HG03066 (cell line): Measurements from ENCODE around the gene SPNS1.
A peak's percentile ranks its signal among the peaks of the same experiment; 100 is the strongest.
"Not testable (repeated sequence)": the region's sequence is repeated elsewhere in the genome, so short reads cannot be mapped to it uniquely, and the experiment has no call there.

Experiments used
- ATAC-seq: cut with Tn5 transposase; IDR thresholded peaks from one replicate; pipeline ENCODE4 v1.9.1; 2021; ENCODE audit warnings: low read depth; ENCODE audit not compliant: unreplicated experiment

SPNS1 gene, protein sequence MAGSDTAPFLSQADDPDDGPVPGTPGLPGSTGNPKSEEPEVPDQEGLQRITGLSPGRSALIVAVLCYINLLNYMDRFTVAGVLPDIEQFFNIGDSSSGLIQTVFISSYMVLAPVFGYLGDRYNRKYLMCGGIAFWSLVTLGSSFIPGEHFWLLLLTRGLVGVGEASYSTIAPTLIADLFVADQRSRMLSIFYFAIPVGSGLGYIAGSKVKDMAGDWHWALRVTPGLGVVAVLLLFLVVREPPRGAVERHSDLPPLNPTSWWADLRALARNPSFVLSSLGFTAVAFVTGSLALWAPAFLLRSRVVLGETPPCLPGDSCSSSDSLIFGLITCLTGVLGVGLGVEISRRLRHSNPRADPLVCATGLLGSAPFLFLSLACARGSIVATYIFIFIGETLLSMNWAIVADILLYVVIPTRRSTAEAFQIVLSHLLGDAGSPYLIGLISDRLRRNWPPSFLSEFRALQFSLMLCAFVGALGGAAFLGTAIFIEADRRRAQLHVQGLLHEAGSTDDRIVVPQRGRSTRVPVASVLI

DNA sequence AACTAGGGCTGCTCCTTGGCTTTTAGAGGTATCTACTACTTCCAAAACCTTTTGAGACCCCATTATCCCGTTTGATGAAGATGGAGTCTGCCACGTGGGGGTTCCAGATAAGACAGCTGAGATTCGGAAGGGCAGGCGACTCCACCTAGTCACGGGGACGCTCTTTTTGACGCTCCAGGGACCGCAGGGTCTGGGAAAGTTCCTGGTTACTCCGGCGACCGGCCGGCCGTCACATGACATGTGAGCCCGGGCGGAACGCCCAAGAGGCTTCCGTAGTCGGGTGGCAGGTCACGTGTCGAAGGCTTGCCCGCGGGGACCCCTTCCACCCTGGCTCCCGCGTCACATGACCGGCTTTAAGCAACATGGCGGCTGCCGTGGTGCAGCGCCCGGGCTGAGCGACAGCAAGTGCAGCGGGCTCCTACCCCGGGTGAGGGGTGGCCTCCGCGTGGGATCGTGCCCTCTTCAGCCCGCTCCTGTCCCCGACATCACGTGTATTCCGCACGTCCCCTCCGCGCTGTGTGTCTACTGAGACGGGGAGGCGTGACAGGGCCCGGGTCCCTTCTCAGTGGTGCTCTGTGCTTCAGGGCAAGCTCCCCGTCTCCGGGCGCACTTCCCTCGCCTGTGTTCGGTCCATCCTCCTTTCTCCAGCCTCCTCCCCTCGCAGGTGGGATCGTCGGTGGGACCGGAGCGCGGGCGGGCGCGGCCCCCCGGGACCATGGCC lies at the start of gene SPNS1:
SPNS1 (plus strand) TSS at position 342 of the 721 bp plus-strand sequence; CDS start at position 716, 374 bp downstream.
- ATAC-seq, result peak; percentile 84

DNA sequence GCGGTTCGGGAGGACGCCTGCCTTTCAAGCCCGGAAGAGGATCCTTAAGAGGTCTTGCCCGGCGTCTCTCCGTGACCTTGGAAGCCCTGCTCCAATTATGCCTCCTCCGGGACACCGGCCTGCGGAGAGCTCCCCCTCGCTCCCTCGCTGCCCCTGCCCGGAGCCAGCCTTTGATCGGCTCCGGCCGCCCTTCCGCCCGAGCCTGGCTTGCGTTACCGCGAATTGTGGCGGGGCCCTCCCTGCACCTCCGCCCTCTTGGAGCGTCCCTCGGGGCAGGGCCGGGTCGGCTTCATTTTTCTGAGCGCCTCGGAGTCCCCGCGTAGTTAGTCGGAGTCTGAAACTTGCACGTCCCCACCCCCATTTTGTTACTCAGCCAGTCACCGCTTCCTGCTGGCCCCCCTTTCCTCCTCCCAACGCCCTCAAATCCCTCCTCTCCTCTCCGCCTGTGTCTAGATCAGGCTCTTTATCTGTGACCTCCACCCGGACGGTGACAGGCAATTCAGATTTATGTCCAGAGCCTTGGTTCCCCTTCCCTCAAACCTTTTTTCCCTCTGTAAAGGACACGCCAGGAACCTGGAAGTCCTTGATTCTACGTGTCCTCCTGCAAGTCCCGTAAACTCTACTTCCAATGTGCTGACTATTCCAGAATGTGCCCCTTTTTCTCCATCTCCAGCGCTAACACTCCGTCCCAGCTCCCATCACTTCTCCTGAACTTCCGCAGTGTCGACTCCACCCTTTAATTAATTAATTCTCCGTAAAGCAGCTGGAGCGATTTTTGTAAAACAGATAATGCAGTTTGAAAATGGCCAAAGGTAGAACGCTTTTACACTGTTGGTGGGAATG lies 49.0 kb upstream of the SPNS1 start:
- ATAC-seq, result peak; percentile 31

DNA sequence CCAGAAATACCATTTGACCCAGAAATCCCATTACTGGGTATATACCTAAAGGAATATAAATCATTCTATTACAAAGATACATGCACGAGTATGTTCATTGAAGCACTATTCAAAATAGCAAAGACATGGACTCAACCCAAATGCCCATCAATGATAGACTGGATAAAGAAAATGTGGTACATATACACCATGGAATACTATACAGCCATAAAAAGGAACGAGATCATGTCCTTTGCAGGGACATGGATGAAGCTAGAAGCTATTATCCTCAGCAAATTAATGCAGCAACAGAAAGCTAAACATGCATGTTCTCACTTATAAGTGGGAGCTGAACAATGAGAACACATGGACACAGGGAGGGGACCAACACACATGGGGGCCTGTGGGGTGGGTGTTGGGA lies 48.3 kb upstream of the SPNS1 start:
- ATAC-seq, result not testable (repeated sequence)

DNA sequence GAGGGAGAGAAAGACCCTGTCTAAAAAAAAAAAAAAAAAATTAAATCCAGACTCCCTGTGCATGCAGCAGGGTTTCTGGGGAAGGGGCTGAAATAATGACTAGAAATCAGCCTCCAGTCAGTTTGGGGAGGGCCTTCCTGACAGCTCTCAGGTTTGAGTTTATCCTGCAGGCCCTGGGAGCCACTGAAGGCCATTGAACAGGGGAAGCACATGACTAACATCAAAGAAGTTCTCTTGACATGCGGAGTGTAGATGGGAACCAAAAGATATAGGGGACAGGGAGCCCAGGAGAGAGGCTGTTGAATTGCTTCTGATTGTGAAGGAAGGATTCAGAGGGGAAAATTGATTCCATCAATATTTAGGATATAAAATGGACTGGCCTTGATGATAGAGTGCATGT lies 46.8 kb upstream of the SPNS1 start:
- ATAC-seq, result no peak

DNA sequence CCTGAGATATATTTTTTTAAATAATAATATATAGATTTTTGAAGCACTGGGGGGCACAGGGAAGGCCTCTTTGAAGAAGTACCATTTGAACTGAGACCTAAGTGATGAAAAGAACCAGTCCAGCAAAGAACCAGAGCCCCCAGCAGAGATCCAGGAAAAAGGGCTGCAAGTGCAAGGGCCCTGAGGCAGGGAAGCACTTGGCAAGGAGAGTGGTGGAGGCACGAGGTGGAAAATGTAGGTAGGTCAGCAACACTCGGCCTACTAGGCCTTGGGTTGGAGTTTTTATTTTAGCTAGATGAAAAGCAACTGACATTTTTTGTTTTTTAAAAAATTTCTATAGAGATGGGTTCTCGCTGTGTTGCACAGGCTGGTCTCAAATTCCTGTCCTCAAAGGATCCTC lies 44.4 kb upstream of the SPNS1 start:
- no peak for ATAC-seq

DNA sequence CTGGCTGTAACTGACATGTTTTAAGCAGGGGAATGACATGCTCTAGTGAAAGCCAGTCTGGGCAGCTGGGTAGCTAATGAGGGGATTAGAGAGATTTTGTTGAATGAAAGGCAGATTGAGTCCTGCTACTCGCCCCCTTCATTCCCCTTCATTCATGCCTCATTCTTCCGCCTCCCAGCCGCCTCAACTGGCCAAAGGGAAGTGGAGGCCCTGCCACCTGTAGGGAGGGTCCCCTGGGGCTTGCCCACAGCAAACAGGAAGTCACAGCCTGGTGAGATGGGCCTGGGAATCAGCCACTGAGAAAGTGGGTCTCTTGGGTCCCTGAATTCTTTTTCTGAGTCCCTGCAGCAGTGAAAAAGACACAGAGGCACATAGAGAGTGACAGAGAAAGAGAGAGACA lies 43.9 kb upstream of the SPNS1 start:
- no peak for ATAC-seq

DNA sequence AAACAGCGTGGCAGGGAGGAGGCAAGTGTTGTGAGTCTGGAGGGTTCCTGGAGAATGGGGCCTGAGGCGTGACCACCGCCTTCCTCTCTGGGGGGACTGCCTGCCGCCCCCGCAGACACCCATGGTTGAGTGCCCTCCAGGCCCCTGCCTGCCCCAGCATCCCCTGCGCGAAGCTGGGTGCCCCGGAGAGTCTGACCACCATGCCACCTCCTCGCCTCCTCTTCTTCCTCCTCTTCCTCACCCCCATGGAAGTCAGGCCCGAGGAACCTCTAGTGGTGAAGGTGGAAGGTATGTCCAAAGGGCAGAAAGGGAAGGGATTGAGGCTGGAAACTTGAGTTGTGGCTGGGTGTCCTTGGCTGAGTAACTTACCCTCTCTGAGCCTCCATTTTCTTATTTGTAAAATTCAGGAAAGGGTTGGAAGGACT lies 42.8 kb upstream of the SPNS1 start, which contains the start of gene CD19:
CD19 (plus strand) TSS at position 171 of the 425 bp plus-strand sequence; CDS start at position 201, 30 bp downstream.
- no peak for ATAC-seq

DNA sequence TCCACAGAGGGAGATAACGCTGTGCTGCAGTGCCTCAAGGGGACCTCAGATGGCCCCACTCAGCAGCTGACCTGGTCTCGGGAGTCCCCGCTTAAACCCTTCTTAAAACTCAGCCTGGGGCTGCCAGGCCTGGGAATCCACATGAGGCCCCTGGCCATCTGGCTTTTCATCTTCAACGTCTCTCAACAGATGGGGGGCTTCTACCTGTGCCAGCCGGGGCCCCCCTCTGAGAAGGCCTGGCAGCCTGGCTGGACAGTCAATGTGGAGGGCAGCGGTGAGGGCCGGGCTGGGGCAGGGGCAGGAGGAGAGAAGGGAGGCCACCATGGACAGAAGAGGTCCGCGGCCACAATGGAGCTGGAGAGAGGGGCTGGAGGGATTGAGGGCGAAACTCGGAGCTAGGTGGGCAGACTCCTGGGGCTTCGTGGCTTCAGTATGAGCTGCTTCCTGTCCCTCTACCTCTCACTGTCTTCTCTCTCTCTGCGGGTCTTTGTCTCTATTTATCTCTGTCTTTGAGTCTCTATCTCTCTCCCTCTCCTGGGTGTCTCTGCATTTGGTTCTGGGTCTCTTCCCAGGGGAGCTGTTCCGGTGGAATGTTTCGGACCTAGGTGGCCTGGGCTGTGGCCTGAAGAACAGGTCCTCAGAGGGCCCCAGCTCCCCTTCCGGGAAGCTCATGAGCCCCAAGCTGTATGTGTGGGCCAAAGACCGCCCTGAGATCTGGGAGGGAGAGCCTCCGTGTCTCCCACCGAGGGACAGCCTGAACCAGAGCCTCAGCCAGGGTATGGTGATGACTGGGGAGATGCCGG lies 42.0 kb upstream of the SPNS1 start:
- no peak for ATAC-seq

DNA sequence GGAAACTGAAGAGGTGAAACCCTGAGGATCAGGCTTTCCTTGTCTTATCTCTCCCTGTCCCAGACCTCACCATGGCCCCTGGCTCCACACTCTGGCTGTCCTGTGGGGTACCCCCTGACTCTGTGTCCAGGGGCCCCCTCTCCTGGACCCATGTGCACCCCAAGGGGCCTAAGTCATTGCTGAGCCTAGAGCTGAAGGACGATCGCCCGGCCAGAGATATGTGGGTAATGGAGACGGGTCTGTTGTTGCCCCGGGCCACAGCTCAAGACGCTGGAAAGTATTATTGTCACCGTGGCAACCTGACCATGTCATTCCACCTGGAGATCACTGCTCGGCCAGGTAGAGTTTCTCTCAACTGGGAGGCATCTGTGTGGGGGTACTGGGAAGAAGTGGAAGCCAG lies 41.4 kb upstream of the SPNS1 start:
- no peak for ATAC-seq

DNA sequence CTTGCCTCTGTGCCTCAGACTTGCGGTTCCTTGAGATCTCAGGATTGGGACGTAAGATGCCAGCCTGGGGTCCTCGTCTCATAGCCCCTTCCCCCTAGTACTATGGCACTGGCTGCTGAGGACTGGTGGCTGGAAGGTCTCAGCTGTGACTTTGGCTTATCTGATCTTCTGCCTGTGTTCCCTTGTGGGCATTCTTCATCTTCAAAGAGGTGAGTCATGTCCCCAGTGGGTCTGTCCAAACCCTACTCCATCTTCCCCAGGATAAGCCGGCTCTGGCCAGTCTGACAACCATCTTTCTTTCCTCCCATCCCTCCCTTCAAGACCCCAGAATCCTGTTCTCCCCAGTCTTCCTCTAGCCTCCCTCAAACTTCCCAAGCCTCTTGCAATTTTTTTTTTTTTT lies 39.2 kb upstream of the SPNS1 start:
- ATAC-seq, result no peak

DNA sequence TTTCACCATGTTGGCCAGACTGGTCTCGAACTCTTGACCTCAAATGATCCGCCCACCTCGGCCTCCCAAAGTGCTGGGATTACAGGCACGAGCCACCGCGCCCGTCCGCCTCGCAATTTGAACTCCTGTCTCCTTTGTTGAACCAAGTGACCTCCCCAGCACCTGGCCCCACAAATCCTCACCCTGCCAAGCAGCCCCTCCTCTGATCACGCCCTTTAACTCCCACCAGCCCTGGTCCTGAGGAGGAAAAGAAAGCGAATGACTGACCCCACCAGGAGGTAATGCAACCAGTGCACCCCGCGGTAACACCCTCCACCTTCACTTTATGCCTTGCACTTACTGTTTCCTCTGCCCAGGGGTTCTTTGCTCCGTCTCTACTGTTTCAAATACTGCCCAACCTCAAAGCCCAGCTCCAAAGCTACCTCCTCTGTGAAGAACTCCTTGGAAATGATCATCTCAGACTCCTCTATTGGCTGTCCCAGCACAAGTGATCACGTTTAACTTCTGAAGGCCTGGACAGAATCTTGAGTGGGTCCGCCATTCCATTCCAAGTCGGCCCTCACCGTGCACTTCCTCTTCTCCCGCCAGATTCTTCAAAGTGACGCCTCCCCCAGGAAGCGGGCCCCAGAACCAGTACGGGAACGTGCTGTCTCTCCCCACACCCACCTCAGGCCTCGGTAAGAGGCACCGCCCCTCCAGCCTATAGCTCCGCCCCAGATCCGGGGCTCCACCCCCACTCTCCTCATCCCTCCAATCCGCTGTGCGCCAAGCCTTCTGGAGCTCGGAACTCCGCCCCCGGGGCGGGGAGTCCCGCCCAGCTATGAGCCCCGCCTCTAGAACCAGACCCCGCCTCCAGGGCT lies 38.4 kb upstream of the SPNS1 start:
- peak; percentile 72 for ATAC-seq

DNA sequence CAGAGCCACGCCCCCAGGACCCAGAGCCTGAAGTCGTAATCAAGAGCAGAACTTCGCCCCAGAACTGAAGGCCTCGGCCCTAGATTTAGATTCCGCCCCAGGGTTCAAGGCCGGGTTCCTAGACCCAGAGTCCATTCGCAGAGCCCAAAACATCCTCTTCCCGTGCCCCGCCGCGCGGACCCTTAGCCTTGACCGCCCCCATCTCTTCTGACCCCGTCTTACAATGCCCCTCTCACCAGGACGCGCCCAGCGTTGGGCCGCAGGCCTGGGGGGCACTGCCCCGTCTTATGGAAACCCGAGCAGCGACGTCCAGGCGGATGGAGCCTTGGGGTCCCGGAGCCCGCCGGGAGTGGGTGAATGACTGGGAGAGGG lies 37.8 kb upstream of the SPNS1 start:
- ATAC-seq, result no peak

DNA sequence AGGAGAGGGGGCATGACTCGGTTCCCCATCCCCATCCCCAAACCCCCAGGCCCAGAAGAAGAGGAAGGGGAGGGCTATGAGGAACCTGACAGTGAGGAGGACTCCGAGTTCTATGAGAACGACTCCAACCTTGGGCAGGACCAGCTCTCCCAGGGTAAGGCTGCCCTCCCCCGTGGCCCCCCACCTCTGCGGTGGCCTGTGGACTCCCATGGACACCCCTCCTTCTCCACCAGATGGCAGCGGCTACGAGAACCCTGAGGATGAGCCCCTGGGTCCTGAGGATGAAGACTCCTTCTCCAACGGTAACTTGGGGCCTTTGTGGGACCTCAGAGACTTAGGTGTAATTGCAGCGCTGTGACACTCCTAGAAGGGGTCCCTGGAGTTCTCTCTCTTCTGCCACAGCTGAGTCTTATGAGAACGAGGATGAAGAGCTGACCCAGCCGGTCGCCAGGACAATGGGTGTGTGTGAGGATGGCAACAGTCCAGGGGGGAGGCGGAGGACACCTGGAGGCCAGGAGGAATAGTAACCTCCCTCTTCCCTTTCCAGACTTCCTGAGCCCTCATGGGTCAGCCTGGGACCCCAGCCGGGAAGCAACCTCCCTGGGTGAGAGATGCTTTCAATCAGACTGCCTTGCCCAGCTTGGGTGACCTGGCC lies 37.2 kb upstream of the SPNS1 start:
- no peak for ATAC-seq

DNA sequence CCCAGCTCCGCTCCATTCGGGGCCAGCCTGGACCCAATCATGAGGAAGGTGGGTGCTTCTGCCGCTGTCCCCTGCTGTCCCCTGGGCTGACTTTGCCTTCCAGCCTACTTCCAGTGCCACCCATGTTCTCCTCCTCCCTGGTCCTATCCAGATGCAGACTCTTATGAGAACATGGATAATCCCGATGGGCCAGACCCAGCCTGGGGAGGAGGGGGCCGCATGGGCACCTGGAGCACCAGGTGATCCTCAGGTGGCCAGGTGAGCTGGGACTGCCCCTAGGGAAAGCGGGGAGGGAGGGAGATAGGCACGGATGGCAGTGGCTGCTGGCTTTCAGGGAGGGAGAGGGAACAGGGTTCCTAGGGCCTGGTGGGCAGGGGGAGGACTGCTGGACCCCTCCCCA lies 35.9 kb upstream of the SPNS1 start:
- no peak for ATAC-seq

DNA sequence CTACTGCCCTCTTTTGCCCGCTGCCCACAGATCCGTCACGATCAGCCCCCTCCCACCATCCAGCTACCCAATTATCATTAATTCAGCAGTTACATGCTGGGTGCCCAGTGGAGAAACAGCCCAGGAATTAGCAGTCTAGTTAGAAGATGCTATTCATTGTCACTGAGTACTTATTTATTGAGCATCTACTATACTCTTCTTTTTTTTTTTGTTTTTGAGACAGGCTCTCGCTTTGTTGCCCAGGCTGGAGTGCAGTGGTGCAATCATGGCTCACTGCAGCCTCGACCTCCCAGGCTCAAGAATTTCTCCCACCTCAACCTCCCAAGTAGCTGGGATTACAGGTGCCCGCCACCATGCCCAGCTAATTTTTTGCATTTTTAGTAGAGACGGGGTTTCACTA lies 34.8 kb upstream of the SPNS1 start:
- not testable (repeated sequence) for ATAC-seq

DNA sequence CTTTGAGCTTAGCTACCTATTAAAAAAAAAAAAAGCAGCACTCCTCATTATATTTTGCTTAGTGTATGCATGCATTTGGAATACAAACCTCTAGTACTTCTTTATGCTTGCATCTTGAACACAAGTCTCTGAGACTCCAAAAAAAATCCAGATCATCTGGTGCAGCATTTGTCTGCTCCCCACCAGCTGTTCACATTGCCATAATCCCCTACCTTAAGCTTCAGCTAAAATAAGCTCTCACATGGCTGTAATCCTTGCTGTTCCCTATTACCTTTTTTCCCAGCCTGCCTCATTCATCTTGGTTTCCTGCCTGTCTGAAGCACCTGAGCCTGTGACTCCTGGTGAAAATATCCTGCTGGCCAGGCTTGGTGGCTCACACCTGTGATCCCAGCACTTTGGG lies 31.3 kb upstream of the SPNS1 start:
- ATAC-seq, result no peak

DNA sequence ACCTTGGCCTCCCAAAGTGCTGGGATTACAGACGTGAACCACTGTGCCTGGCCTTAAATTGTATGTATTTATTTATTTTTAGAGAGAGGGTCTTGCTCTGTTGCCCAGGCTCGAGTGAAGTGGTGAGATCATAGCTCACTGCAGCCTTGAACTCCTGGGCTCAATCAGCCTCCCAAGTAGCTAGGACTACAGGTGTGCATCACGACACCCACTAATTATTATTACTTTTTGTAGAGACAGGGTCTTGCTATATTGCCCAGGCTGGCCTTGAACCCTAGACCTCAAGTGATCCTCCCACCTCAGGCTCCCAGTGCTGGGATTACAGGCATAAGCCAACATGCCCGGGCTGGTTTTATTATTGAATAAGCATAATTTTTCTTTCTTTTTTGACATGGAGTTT lies 27.9 kb upstream of the SPNS1 start:
- ATAC-seq, result no peak

DNA sequence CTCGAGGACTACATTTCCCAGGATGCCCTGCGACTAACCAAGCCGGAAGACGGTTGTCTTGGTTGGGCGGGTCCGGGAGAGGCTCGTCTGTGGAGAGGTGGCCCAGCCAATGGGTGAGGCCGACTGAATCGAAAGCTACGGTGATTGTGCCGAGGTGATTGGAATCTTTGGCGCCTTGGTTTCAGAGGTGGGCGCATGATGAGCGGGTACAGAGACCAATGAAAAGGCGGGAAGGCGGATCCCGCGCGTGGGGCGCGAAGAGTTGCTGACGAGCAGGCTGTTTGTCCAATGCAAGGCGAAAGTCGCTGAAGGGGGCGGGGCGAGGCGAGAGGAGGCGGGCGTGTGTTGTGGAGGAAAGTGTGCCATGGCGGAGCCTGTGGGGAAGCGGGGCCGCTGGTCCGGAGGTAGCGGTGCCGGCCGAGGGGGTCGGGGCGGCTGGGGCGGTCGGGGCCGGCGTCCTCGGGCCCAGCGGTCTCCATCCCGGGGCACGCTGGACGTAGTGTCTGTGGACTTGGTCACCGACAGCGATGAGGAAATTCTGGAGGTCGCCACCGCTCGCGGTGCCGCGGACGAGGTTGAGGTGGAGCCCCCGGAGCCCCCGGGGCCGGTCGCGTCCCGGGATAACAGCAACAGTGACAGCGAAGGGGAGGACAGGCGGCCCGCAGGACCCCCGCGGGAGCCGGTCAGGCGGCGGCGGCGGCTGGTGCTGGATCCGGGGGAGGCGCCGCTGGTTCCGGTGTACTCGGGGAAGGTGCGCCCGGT lies 23.7 kb upstream of the SPNS1 start, which contains the start of gene NFATC2IP:
NFATC2IP (plus strand) TSS at position 290 of the 762 bp plus-strand sequence; CDS start at position 365, 75 bp downstream.
- peak; percentile 87 for ATAC-seq
